NCI-H146 treated with DMSO at 0.1 percent for 48 hours (cell line): Measurements from ENCODE around the gene IQSEC1.

Experiments used
- DNase-seq: peaks from one replicate; lab custom pipeline; 2025; ENCODE audit not compliant: unreplicated experiment; lab: John Stamatoyannopoulos, UW

The IQSEC1 gene

GRCh38 chr3:12935861-12936830 lies 137.1 kb downstream of the IQSEC1 start:
- no peak for DNase-seq

GRCh38 chr3:12935023-12935860 lies 138.0 kb downstream of the IQSEC1 start:
- no peak for DNase-seq

GRCh38 chr3:12934431-12934830 lies 138.8 kb downstream of the IQSEC1 start:
- no peak for DNase-seq

DNA sequence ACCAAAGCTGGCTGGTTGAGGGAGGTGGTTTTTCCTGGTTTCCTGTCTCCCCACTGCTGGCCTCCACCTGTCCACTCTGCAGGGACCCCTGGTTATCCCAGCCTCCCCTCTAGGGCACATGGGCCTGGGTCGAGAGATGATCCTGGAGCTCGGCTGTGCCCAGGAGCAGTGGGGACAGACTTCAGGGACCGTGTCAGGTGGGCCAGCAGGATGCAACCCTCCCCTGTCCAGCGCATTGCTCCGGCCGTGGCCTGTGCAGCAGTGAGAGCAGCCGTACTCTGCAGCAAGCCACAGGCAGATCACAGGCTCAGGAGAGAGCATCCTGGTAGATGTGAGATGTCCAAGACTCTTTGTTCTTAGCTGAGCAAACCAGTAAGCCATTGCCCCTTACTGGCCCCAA lies 139.3 kb downstream of the IQSEC1 start:
- no peak for DNase-seq

DNA sequence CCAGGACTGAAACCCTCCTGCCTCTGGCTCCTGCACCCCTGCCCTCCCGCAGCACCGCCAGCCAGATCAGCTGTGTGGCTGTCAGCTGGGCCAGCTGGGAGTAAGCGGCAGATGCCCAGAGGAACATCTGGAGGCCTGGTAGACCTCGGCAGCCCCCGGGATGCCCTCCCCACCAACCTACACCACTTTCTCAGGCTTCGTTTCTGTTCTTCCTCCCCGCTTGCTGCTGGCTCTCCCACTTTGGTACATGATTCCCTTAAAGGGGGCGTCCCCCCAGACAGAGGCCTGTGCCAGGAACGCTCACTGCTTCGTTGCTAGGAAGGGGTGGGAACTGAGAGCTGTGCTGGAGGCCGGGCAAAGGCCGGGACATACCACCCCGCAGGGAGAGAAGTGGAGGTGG lies 140.5 kb downstream of the IQSEC1 start:
- DNase-seq: no peak

- DNase-seq: no peak
Measured at GRCh38 chr3:12932347-12932746, 140.9 kb downstream of the IQSEC1 start.

DNA sequence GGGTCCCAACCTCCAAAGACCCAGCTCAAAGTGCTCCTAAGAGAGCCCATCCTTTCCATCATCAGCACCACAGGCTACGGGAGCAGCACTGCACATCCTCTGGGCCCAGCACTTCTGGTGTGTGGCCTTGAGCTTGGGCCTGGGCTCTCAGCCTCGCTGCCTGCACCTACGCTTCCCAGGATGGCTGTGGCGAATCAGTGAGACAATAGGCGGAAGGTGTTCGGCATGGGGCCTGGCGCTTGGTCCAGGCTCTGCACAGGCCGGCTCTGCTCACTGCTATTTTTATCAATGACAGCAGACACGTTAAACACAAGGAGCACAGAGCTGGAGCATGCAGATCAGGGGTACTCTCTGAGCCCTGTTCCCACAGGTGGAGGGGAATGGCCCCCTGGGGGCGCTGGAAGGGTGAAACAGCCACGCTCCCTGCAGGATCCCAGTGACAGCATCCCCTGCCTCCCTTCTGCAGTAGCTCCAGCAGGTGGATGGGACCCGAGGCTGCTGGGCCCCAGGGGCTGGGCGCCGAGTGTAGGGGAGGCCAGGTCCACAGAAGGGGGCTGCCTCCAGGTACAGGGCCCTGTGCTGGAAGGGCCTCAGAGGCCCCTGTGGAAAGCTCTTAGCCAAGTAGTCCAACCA lies 141.8 kb downstream of the IQSEC1 start:
- DNase-seq: no peak

DNA sequence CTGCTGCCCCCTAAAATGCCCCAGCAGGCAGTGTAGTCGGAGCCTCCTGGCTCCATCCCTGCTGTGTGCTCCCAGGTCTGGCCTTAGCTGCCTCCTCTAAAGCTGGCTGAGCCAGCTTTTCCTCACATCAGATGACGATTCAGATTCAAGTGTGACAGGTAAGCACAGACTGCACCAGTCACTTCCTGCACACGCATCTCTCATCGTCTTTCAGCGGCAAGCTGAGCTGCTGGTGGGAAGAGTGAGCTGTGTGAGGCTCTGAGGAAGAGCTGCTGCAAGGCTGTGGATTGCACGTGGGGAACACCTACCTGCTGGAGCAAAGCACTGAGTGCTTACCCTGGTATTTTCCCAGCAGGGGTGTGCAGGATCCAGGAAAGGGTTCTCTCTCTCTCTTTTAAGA lies 143.4 kb downstream of the IQSEC1 start:
- DNase-seq: no peak

- DNase-seq: no peak
Measured at GRCh38 chr3:12926660-12927059, 146.6 kb downstream of the IQSEC1 start.

- no peak for DNase-seq
Measured at GRCh38 chr3:12925648-12926047, 147.6 kb downstream of the IQSEC1 start.

DNA sequence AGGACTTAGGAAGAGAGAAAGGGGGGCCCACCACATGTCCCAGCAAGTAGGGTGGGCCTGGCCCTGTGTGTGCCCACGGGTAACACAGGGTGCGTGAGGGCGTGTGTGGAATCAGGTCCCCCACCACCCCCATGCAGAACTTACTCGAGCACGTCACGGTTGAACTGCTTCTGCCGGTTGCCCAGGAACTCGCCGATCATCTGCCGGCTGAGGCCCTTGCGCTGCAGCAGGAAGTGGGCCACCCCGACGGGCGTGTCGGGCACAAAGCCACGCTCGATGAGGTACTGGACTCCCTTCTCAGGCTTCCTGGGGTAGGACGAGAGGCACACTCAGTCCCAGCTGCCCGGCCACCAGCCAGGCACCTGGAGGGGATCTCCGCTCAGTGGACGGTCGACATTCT lies 148.8 kb downstream of the IQSEC1 start:
- no peak for DNase-seq

DNA sequence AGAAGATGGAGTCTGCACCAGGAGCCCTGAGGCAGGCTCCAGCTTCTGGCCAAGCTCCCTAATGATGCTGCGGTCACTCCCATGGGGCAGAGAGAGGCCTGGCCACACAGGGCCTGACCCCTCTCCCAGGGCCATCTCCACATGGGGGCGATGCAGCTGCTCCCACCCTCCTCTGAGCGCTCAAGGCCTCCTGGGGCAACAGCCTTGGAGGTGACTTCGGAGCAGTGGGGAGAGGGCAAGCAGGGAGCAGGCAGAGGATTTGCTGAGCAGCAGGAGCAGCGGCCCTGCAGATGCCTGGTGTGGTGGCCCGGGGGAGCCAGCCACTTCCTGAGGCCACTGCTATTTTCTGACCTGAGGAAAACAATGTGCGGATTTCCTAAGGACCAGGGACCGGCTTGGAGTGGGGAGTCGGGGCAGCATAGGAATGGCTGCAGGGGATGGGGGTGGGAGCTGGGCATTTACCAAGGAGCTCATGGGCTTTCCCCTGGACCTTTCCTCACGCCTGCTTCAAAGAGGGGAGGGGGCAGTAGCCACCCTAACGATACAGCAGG lies 150.3 kb downstream of the IQSEC1 start:
- DNase-seq: no peak

DNA sequence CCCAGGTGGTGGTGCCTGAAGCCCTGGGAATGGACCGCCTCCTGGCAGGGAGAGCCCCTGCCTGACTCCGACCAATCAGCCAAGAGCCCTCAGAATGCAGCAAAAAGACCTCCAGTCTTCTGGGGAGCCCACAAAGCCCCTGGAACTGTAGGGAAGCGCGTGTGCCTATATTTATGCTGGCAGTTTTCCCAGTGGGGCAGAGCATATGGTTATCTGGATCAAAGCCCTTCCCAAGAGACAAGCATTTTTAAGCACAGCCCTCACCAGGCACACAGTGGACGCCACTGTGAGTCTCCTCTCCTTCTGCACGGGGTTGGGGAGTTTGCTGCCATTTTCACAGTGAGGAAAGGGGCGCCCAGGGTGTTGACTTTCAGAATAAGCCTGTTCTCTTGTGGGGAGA lies 150.9 kb downstream of the IQSEC1 start:
- no peak for DNase-seq

DNA sequence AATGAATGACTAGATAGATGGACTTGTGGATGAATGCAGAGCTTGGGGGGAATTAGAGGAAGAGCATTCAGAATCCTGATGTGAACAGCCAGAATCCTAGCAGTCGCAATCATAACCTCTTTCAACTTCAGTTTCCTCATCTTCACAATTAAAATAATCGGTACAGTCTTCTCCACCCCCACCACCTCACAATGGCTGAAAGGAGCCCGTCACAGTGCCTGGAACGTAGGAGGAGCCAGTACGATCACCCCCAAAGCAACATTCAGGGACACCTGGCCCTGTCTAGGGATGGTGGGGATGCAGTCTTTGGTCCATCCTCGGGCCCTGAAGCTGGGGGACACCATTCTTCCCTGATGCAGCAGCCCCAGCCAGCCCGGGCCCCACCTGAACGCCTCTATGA lies 151.5 kb downstream of the IQSEC1 start:
- no peak for DNase-seq

DNA sequence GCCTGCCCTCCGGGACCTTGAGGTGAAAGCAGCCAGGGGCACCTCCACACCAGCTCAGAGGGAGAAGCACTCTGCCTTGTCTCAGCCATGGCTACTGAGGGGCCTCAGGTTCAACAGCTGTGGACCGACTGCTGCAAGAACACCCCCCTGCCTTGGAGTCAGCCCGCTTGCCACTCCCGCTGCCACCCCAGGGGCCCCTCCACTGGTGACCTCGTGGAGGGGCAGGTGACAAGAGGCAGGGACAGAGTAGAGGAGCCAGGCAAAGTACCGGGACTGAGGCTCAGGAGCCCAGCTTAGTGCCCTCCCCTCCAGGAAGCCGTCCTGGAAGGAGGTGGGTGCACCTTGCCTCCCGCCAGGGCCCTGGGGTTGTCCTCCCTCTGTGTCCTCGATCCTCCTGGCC lies 152.3 kb downstream of the IQSEC1 start:
- no peak for DNase-seq

- no peak for DNase-seq
Measured at GRCh38 chr3:12919205-12919604, 154.0 kb downstream of the IQSEC1 start.

DNA sequence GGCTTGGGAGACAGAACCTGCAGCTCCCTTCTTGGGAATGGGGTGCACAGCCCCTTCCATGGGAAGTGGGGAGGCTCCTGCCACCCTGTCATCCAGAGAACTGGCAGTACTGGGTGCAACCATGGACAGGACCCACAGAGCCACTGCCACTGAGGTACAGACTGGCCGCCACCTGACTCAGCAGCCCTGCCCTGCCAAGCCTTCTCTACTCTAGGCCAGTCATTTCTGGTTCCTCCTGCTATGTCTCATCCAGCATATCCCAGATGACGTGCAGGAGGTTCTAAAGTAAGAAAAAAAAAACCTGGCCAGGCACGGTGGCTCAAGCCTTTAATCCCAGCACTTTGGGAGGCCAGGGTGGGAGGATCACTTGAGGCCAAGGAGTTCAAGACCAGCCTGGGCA lies 155.0 kb downstream of the IQSEC1 start:
- no peak for DNase-seq

GRCh38 chr3:12916159-12916558 lies 157.1 kb downstream of the IQSEC1 start:
- no peak for DNase-seq

DNA sequence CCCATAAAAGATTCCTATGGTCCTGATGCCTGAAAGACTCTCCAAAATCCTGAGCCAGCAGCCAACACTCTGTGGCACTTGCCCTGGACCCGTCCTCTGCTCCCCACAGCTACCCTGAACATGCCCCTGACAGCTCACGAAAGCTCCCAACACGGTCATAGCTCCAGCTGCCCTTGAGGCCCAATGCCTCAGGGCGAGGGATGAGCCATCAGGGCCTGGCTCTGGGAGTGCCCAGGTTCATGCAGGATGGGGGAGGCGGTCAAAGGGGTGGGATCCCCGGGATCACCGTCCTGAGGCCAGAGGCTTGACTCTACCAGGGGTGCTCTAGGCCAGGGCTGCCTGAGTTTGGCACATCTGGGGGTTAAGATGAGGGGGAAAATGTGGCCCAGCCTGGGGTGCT lies 159.1 kb downstream of the IQSEC1 start:
- DNase-seq: no peak

- DNase-seq: no peak
Measured at GRCh38 chr3:12911881-12912415, 161.3 kb downstream of the IQSEC1 start.
